AG09319 (cell line): ENCODE measurements around the gene USP20.
A peak's percentile ranks its signal among the peaks of the same experiment; 100 is the strongest.

ENCODE experiments used
- DNase-seq: peaks from one replicate; pipeline ENCODE4 v3.0.0-alpha.2; 2010; ENCODE audit warnings: low read depth; ENCODE audit errors: extremely low read depth
- CTCF ChIP-seq: IDR thresholded peaks from 2 replicates; pipeline ENCODE4 v1.5.1; 2011; ENCODE audit warnings: low read depth, mild to moderate bottlenecking, inconsistent platforms, low read length, moderate library complexity

The USP20 gene

GRCh38 chr9:129802833-129803675, 32.2 kb upstream of the USP20 start, which contains the start of gene TOR1B:
Gene TOR1B, plus strand, starts transcription at chr9:129803184. Its CDS starts 29 bp downstream, at chr9:129803213.
- DNase-seq, result peak; percentile 77
- TF ChIP-seq CTCF, result no peak

- no peak for TF ChIP-seq CTCF
- DNase-seq, result no peak
Measured at GRCh38 chr9:129803676-129804060, 31.6 kb upstream of the USP20 start.

GRCh38 chr9:129806061-129806460, 29.2 kb upstream of the USP20 start:
- DNase-seq, result no peak
- TF ChIP-seq CTCF, result no peak

- no peak for TF ChIP-seq CTCF
- DNase-seq, result no peak
Measured at GRCh38 chr9:129809346-129809745, 25.9 kb upstream of the USP20 start.

- no peak for TF ChIP-seq CTCF
Measured at GRCh38 chr9:129810116-129810515, 25.1 kb upstream of the USP20 start.

GRCh38 chr9:129810788-129811187, 24.5 kb upstream of the USP20 start:
- no peak for TF ChIP-seq CTCF
- DNase-seq, result no peak

More at GRCh38 chr9:129810116-129810515, 25.1 kb upstream of the USP20 start:
- no peak for DNase-seq

GRCh38 chr9:129811967-129812363, 23.3 kb upstream of the USP20 start:
- DNase-seq, result no peak
- no peak for TF ChIP-seq CTCF
